ENCODE measurements around the gene CD93. TPM values are rescaled to one million over a fixed set of nuclear protein-coding genes. Genes with fewer than 3 reads are reported as not detected.

CD93 gene
- total RNA-seq, 1 donor from 2014 or later: 139 TPM

GRCh38 chr20:23106271-23106851, 20.2 kb upstream of the CD93 start:
- peak; percentile 43 for DNase-seq (ENCODE audit: low spot score)
- no peaks in the 10 kb centered on the region for H3K9me3 Mint-ChIP-seq (ENCODE audit: unreplicated experiment)

GRCh38 chr20:23105193-23105592, 19.1 kb upstream of the CD93 start:
- Mint-ChIP-seq H3K4me3 (ENCODE audit: unreplicated experiment) (no peak overlapping the region), H3K9me3 (ENCODE audit: unreplicated experiment) (no peaks in the 10 kb centered on the region), H3K27me3 (ENCODE audit: unreplicated experiment) (peaks cover 8% of the 10 kb centered on the region), H3K36me3 (ENCODE audit: low read depth, unreplicated experiment) (no peaks in the 10 kb centered on the region), H3K27ac (ENCODE audit: unreplicated experiment) (peak overlapping the region; percentile 68), H3K4me1 (ENCODE audit: unreplicated experiment) (peaks cover 51% of the 10 kb centered on the region)
- no peak for TF ChIP-seq CTCF (IDR thresholded peaks at IDR 0.05; ENCODE audit: unreplicated experiment)
- no peak for DNase-seq (ENCODE audit: low spot score)

More at GRCh38 chr20:23106271-23106851, 20.2 kb upstream of the CD93 start:
- Mint-ChIP-seq H3K36me3 (ENCODE audit: low read depth, unreplicated experiment) (no peaks in the 10 kb centered on the region), H3K4me3 (ENCODE audit: unreplicated experiment) (peak overlapping the region; percentile 51), H3K27ac (ENCODE audit: unreplicated experiment) (peak overlapping the region; percentile 92), H3K27me3 (ENCODE audit: unreplicated experiment) (peaks cover 8% of the 10 kb centered on the region), H3K4me1 (ENCODE audit: unreplicated experiment) (peaks cover 51% of the 10 kb centered on the region)
- peak; percentile 59 for TF ChIP-seq CTCF (IDR thresholded peaks at IDR 0.05; ENCODE audit: unreplicated experiment)

- Mint-ChIP-seq H3K27me3 (ENCODE audit: unreplicated experiment) (peaks cover 4% of the 10 kb centered on the region), H3K4me1 (ENCODE audit: unreplicated experiment) (peaks cover 50% of the 10 kb centered on the region), H3K36me3 (ENCODE audit: low read depth, unreplicated experiment) (no peaks in the 10 kb centered on the region), H3K9me3 (ENCODE audit: unreplicated experiment) (no peaks in the 10 kb centered on the region), H3K4me3 (ENCODE audit: unreplicated experiment) (no peak overlapping the region), H3K27ac (ENCODE audit: unreplicated experiment) (no peak overlapping the region)
- no peak for TF ChIP-seq CTCF (IDR thresholded peaks at IDR 0.05; ENCODE audit: unreplicated experiment)
- DNase-seq (ENCODE audit: low spot score): no peak
Measured at GRCh38 chr20:23103284-23104018, 17.3 kb upstream of the CD93 start.

GRCh38 chr20:23101696-23102406, 15.7 kb upstream of the CD93 start:
- Mint-ChIP-seq H3K4me3 (ENCODE audit: unreplicated experiment) (no peak overlapping the region), H3K36me3 (ENCODE audit: low read depth, unreplicated experiment) (peaks cover 6% of the 10 kb centered on the region), H3K4me1 (ENCODE audit: unreplicated experiment) (peaks cover 45% of the 10 kb centered on the region), H3K27me3 (ENCODE audit: unreplicated experiment) (peaks cover 4% of the 10 kb centered on the region), H3K9me3 (ENCODE audit: unreplicated experiment) (no peaks in the 10 kb centered on the region), H3K27ac (ENCODE audit: unreplicated experiment) (no peak overlapping the region)
- DNase-seq (ENCODE audit: low spot score): no peak
- no peak for TF ChIP-seq CTCF (IDR thresholded peaks at IDR 0.05; ENCODE audit: unreplicated experiment)

Data from endothelial cell (in vitro differentiated cells).